Activated naive CD4-positive, alpha-beta T cell treated with anti-CD3 and anti-CD28 coated beads, Interleukin-2, amount 50 U/mL, for 72 hours (primary cell): ENCODE data around the gene MIDN. TPM values are rescaled to one million over a fixed set of nuclear protein-coding genes. Genes with fewer than 3 reads are reported as not detected.
A peak's percentile ranks its signal among the peaks of the same experiment; 100 is the strongest.

ENCODE experiments used
- ATAC-seq, 2 donors: fragments of 150-1000 bp; cut with Tn5 transposase; 2 replicates each; pipeline ENCODE4 v1.10.0; 2021; ENCODE audit warnings: mild to moderate bottlenecking in 2 of 2, moderate library complexity in 2 of 2
- DNase-seq, 2 donors: peaks; one replicate each; pipeline ENCODE4 v3.0.0; 2021 to 2022; ENCODE audit warnings: low spot score in 2 of 2
- H3K27ac Mint-ChIP-seq, 2 donors: one replicate each; pipeline ENCODE4 v1.8.0; 2022; ENCODE audit warnings: mild to moderate bottlenecking in 2 of 2, mixed read lengths in 2 of 2
- H3K36me3 Mint-ChIP-seq, 2 donors: one replicate each; pipeline ENCODE4 v1.8.0; 2022; ENCODE audit warnings: mixed read lengths in 2 of 2
- H3K9me3 Mint-ChIP-seq, 2 donors: one replicate each; pipeline ENCODE4 v1.8.0; 2022; ENCODE audit warnings: mixed read lengths in 2 of 2
- total RNA-seq, 2 donors: library from RNA; stranded (reverse); gene quantifications; one replicate each; pipeline ENCODE4 v1.2.3, GENCODE V29; 2022

Gene MIDN
- total RNA-seq, 2 donors from 2014 or later: 52.9 to 113 TPM

GRCh38 chr19:1268226-1269064 lies 20.1 kb downstream of the MIDN start:
- H3K27ac Mint-ChIP-seq: peak overlapping the region; percentile 82 to 95
- no peaks in the 10 kb centered on the region for H3K9me3 Mint-ChIP-seq
- peaks cover 31 to 34% of the 10 kb centered on the region in 2 donors for H3K36me3 Mint-ChIP-seq
- DNase-seq: no peak
- ATAC-seq: no peak

- DNase-seq: peak; percentile 99 to 100
- peak; percentile 78 to 82 for ATAC-seq
- no peaks in the 10 kb centered on the region for H3K9me3 Mint-ChIP-seq
- peak within 1 kb of the TSS; percentile 95 to 99 for H3K27ac Mint-ChIP-seq
- peaks cover 34 to 37% of the 10 kb centered on the region in 2 donors for H3K36me3 Mint-ChIP-seq
These were observed 20.7 kb downstream of the MIDN start, which contains the start of gene CIRBP for GRCh38 chr19:1269065-1269477. TSS of gene CIRBP (plus strand) at chr19:1269332. CDS start at chr19:1270934, 1,602 bp downstream.

- ATAC-seq: peak; percentile 28 to 34
- no peaks in the 10 kb centered on the region for H3K9me3 Mint-ChIP-seq
- peak; percentile 89 to 92 for DNase-seq
- H3K27ac Mint-ChIP-seq: peak overlapping the region; percentile 95 to 99
- H3K36me3 Mint-ChIP-seq: peaks cover 34 to 38% of the 10 kb centered on the region in 2 donors
These were observed 21.3 kb downstream of the MIDN start for GRCh38 chr19:1269478-1270212.

- peaks cover 34 to 38% of the 10 kb centered on the region in 2 donors for H3K36me3 Mint-ChIP-seq
- no peak for ATAC-seq
- H3K9me3 Mint-ChIP-seq: no peaks in the 10 kb centered on the region
- peak overlapping the region; percentile 95 to 99 for H3K27ac Mint-ChIP-seq
- no peak for DNase-seq
These were observed 21.9 kb downstream of the MIDN start for GRCh38 chr19:1270213-1270853.

- ATAC-seq (no peak), DNase-seq (no peak)
- H3K9me3 Mint-ChIP-seq: no peaks in the 10 kb centered on the region
- H3K36me3 Mint-ChIP-seq: peaks cover 34 to 38% of the 10 kb centered on the region in 2 donors
- H3K27ac Mint-ChIP-seq: peak overlapping the region; percentile 95 to 99
These were observed 22.6 kb downstream of the MIDN start for GRCh38 chr19:1270854-1271527.

GRCh38 chr19:1271528-1272422 lies 23.4 kb downstream of the MIDN start:
- H3K9me3 Mint-ChIP-seq: no peaks in the 10 kb centered on the region
- peaks cover 38 to 44% of the 10 kb centered on the region in 2 donors for H3K36me3 Mint-ChIP-seq
- DNase-seq (no peak), ATAC-seq (no peak)
- H3K27ac Mint-ChIP-seq: peak overlapping the region; percentile 95 to 99

GRCh38 chr19:1272423-1273262 lies 24.3 kb downstream of the MIDN start:
- Mint-ChIP-seq H3K36me3 (peaks cover 41 to 46% of the 10 kb centered on the region in 2 donors), H3K9me3 (no peaks in the 10 kb centered on the region), H3K27ac (peak overlapping the region in 1 of 2 donors; percentile 94)
- DNase-seq (no peak), ATAC-seq (no peak)

- peak overlapping the region; percentile 24 to 94 for H3K27ac Mint-ChIP-seq
- no peak for ATAC-seq
- DNase-seq: no peak
- no peaks in the 10 kb centered on the region for H3K9me3 Mint-ChIP-seq
- H3K36me3 Mint-ChIP-seq: peaks cover 41 to 46% of the 10 kb centered on the region in 2 donors
These were observed 25.1 kb downstream of the MIDN start for GRCh38 chr19:1273263-1274041.

- no peak for DNase-seq
- Mint-ChIP-seq H3K9me3 (no peaks in the 10 kb centered on the region), H3K27ac (peak overlapping the region; percentile 24 to 75), H3K36me3 (peaks cover 41 to 46% of the 10 kb centered on the region in 2 donors)
- no peak for ATAC-seq
These were observed 25.9 kb downstream of the MIDN start for GRCh38 chr19:1274081-1274851.

GRCh38 chr19:1274852-1275259 lies 26.5 kb downstream of the MIDN start:
- H3K36me3 Mint-ChIP-seq: peaks cover 45% of the 10 kb centered on the region in 2 donors
- peak overlapping the region; percentile 24 to 72 for H3K27ac Mint-ChIP-seq
- ATAC-seq (no peak), DNase-seq (no peak)
- no peaks in the 10 kb centered on the region for H3K9me3 Mint-ChIP-seq

- DNase-seq (peak; percentile 92 to 97), ATAC-seq (peak; percentile 87 to 90)
- Mint-ChIP-seq H3K36me3 (peaks cover 39 to 44% of the 10 kb centered on the region in 2 donors), H3K9me3 (no peaks in the 10 kb centered on the region), H3K27ac (peak within 1 kb of the TSS; percentile 88 to 96)
These were observed 27.0 kb downstream of the MIDN start, which contains the start of gene FAM174C for GRCh38 chr19:1275260-1275975. TSS of gene FAM174C (plus strand) at chr19:1275530. CDS start at chr19:1275550, 20 bp downstream.

GRCh38 chr19:1275976-1276627 lies 27.7 kb downstream of the MIDN start:
- Mint-ChIP-seq H3K36me3 (peaks cover 32 to 37% of the 10 kb centered on the region in 2 donors), H3K27ac (peak overlapping the region; percentile 88 to 96), H3K9me3 (no peaks in the 10 kb centered on the region)
- ATAC-seq (no peak), DNase-seq (peak; percentile 51 to 73)
